ENCODE measurements around the gene REST.

DNA sequence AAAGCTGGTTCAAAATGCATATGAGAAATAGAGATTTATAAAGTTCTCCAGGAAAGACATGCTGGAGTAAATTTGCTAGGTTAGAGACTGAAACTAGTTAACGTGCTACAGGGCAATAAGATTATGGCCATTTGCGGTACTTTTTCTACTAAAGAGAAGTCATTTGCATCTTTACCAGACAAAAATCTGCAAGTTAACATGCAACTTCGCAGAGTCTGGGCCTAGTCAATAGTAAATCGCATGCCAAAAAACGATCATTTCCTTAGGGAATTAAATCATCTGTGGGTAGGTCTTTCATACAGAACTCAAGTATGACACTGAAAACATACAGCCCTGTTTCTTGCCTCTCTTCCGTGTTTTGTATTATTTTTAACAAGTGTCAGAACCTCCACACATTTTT lies 32.8 kb upstream of the REST start:
- TF ChIP-seq, protein P1, sequence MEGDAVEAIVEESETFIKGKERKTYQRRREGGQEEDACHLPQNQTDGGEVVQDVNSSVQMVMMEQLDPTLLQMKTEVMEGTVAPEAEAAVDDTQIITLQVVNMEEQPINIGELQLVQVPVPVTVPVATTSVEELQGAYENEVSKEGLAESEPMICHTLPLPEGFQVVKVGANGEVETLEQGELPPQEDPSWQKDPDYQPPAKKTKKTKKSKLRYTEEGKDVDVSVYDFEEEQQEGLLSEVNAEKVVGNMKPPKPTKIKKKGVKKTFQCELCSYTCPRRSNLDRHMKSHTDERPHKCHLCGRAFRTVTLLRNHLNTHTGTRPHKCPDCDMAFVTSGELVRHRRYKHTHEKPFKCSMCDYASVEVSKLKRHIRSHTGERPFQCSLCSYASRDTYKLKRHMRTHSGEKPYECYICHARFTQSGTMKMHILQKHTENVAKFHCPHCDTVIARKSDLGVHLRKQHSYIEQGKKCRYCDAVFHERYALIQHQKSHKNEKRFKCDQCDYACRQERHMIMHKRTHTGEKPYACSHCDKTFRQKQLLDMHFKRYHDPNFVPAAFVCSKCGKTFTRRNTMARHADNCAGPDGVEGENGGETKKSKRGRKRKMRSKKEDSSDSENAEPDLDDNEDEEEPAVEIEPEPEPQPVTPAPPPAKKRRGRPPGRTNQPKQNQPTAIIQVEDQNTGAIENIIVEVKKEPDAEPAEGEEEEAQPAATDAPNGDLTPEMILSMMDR (IDR thresholded peaks at IDR 0.05), result no peak
- no peak for TF ChIP-seq POLR2A (IDR thresholded peaks at IDR 0.05)

All from upper lobe of left lung (tissue), 4 donors.